IMR-90 (cell line): ENCODE results near the gene ATRN. TPM values are rescaled to one million over a fixed set of nuclear protein-coding genes. Genes with fewer than 3 reads are reported as not detected.

Source experiments
- ATAC-seq: fragments of 200-7000 bp; cut with Tn5 transposase; 2 replicates; pipeline ENCODE4 v1.9.1; 2020; ENCODE audit warnings: low read depth, mild to moderate bottlenecking, moderate library complexity
- BruUV-seq: library from RNA; stranded (reverse); fragments of 400-500 nt; replicated peaks from 2 replicates; lab custom pipeline; 2021; lab: Mats Ljungman, UMichigan
- CTCF ChIA-PET: fragments of 300-600 bp; formaldehyde crosslinking; extraction: SDS; loops from one replicate; lab custom pipeline; 2021; ENCODE audit warnings: antibody characterized with exemption; lab: Yijun Ruan, JAX
- POLR2A ChIA-PET: fragments of 300-600 bp; sonication (Branson Sonifier 250); formaldehyde crosslinking; loops from one replicate; lab custom pipeline; 2022; ENCODE audit warnings: antibody characterized with exemption; ENCODE audit not compliant: unreplicated experiment; lab: Charles Lee
- DNase-seq: peaks from one replicate; pipeline ENCODE4 v3.0.0; 2013
- H2AFZ ChIP-seq: replicated peaks from 2 replicates; pipeline ENCODE3; 2013; ENCODE audit warnings: low read length, mild to moderate bottlenecking; ENCODE audit not compliant: poor library complexity
- H2AK5ac ChIP-seq: 2 replicates; pipeline ENCODE4 v1.6.1; 2013; ENCODE audit warnings: low read depth, low read length, inconsistent platforms
- H2AK9ac ChIP-seq: replicated peaks from 2 replicates; pipeline ENCODE3; 2013; ENCODE audit warnings: mild to moderate bottlenecking, low read depth, low read length, moderate library complexity; ENCODE audit not compliant: poor library complexity
- H2BK120ac ChIP-seq: 2 replicates; pipeline ENCODE4 v1.6.1; 2013; ENCODE audit warnings: low read depth, low read length, inconsistent platforms
- H2BK15ac ChIP-seq: 3 replicates; pipeline ENCODE4 v1.6.1; 2013; ENCODE audit warnings: low read depth, low read length, inconsistent platforms
- H2BK20ac ChIP-seq: 2 replicates; pipeline ENCODE4 v1.6.1; 2013; ENCODE audit warnings: low read depth, mild to moderate bottlenecking, inconsistent platforms, low read length, moderate library complexity
- H2BK5ac ChIP-seq: 2 replicates; pipeline ENCODE4 v1.6.1; 2013; ENCODE audit warnings: mild to moderate bottlenecking, low read depth, low read length, inconsistent platforms; ENCODE audit not compliant: poor library complexity, severe bottlenecking
- H3K14ac ChIP-seq: replicated peaks from 2 replicates; pipeline ENCODE4 v1.6.1; 2013; ENCODE audit warnings: low read depth, low read length, inconsistent platforms
- H3K18ac ChIP-seq: 2 replicates; pipeline ENCODE4 v1.6.1; 2013; ENCODE audit warnings: low read depth, low read length, control low read depth
- H3K23ac ChIP-seq: 2 replicates; pipeline ENCODE4 v1.6.1; 2013; ENCODE audit warnings: low read depth, low read length, inconsistent platforms
- H3K27ac ChIP-seq: 2 replicates; pipeline ENCODE4 v1.5.1; 2013; ENCODE audit warnings: mild to moderate bottlenecking, control low read depth, low read length; ENCODE audit not compliant: insufficient read depth
- H3K27me3 ChIP-seq: 2 replicates; pipeline ENCODE4 v1.6.1; 2013; ENCODE audit warnings: low read length; ENCODE audit not compliant: control insufficient read depth, insufficient read depth
- H3K36me3 ChIP-seq: 2 replicates; pipeline ENCODE4 v1.6.1; 2013; ENCODE audit warnings: low read length, mixed read lengths; ENCODE audit not compliant: control insufficient read depth, insufficient read depth
- H3K4ac ChIP-seq: 2 replicates; pipeline ENCODE4 v1.6.1; 2013; ENCODE audit warnings: low read depth, low read length, inconsistent platforms
- H3K4me1 ChIP-seq: 2 replicates; pipeline ENCODE4 v1.6.1; 2013; ENCODE audit warnings: low read length, mixed read lengths; ENCODE audit not compliant: control insufficient read depth, insufficient read depth
- H3K4me2 ChIP-seq: 2 replicates; pipeline ENCODE4 v1.6.1; 2013; ENCODE audit warnings: low read depth, mild to moderate bottlenecking, control low read depth, low read length, moderate library complexity
- H3K4me3 ChIP-seq: 2 replicates; pipeline ENCODE4 v1.5.1; 2013; ENCODE audit warnings: low read depth, mild to moderate bottlenecking, control low read depth, low read length, moderate library complexity; ENCODE audit not compliant: insufficient read depth
- H3K56ac ChIP-seq: 2 replicates; pipeline ENCODE4 v1.6.1; 2013; ENCODE audit warnings: low read length, inconsistent platforms; ENCODE audit not compliant: insufficient read depth; ENCODE audit errors: extremely low read depth
- H3K79me1 ChIP-seq, 2 experiments: 2 replicates each; pipeline ENCODE4 v1.6.1; 2013; ENCODE audit warnings: low read length in 2 of 2, inconsistent platforms in 1 of 2, low read depth in 1 of 2
- H3K9ac ChIP-seq: 2 replicates; pipeline ENCODE4 v1.6.1; 2013; ENCODE audit warnings: low read depth, low read length, control low read depth
- H3K9me1 ChIP-seq: 2 replicates; pipeline ENCODE4 v1.6.1; 2013; ENCODE audit warnings: low read length, inconsistent platforms; ENCODE audit not compliant: insufficient read depth
- H3K9me3 ChIP-seq: 2 replicates; pipeline ENCODE4 v1.6.1; 2013; ENCODE audit warnings: low read length; ENCODE audit not compliant: control insufficient read depth, insufficient read depth
- H4K20me1 ChIP-seq: 2 replicates; pipeline ENCODE4 v1.6.1; 2013; ENCODE audit warnings: low read length, inconsistent platforms; ENCODE audit not compliant: insufficient read depth
- H4K5ac ChIP-seq: 2 replicates; pipeline ENCODE4 v1.6.1; 2013; ENCODE audit warnings: mild to moderate bottlenecking, low read depth, low read length, control low read depth
- H4K8ac ChIP-seq, 2 experiments: 2 replicates each; pipeline ENCODE4 v1.6.1; 2013; ENCODE audit warnings: low read depth in 2 of 2, low read length in 2 of 2, control low read depth in 1 of 2, inconsistent platforms in 1 of 2
- H4K91ac ChIP-seq: 2 replicates; pipeline ENCODE4 v1.6.1; 2013; ENCODE audit warnings: low read depth, low read length, inconsistent platforms; ENCODE audit not compliant: insufficient read depth
- BHLHE40 ChIP-seq: fragments of 150-350 bp; IDR thresholded peaks from 2 replicates; pipeline ENCODE4 v1.6.1; 2016; ENCODE audit warnings: mild to moderate bottlenecking, low read depth, low read length
- CEBPB ChIP-seq: IDR thresholded peaks from 2 replicates; pipeline ENCODE4 v1.6.1; 2012; ENCODE audit warnings: low read depth, low read length, improper control_type of control experiment
- CHD1 ChIP-seq: IDR thresholded peaks from 2 replicates; pipeline ENCODE4 v1.6.1; 2012; ENCODE audit warnings: low read depth, low read length, improper control_type of control experiment
- CTCF ChIP-seq: conservative IDR thresholded peaks from 2 replicates; pipeline ENCODE4 v1.5.1; 2012; ENCODE audit warnings: mild to moderate bottlenecking, low read depth, low read length, improper control_type of control experiment
- ELK1 ChIP-seq: fragments of 150-350 bp; IDR thresholded peaks from 2 replicates; pipeline ENCODE4 v1.6.1; 2016; ENCODE audit warnings: low read depth, mild to moderate bottlenecking, low read length, moderate library complexity, borderline replicate concordance
- FOS ChIP-seq: fragments of 150-350 bp; IDR thresholded peaks from 2 replicates; pipeline ENCODE4 v1.6.1; 2016; ENCODE audit warnings: low read depth, low read length
- MAFK ChIP-seq: IDR thresholded peaks from 2 replicates; pipeline ENCODE4 v1.6.1; 2012; ENCODE audit warnings: low read depth, low read length, improper control_type of control experiment
- MAZ ChIP-seq: IDR thresholded peaks from 2 replicates; pipeline ENCODE4 v1.6.1; 2012; ENCODE audit warnings: low read depth, mild to moderate bottlenecking, low read length, improper control_type of control experiment, moderate library complexity, borderline replicate concordance
- MXI1 ChIP-seq: IDR thresholded peaks from 2 replicates; pipeline ENCODE4 v1.6.1; 2012; ENCODE audit warnings: low read depth, mild to moderate bottlenecking, low read length, moderate library complexity, borderline replicate concordance
- NFE2L2 ChIP-seq: fragments of 150-350 bp; IDR thresholded peaks from 2 replicates; pipeline ENCODE4 v1.6.1; 2016; ENCODE audit warnings: low read depth, mild to moderate bottlenecking, low read length
- POLR2A ChIP-seq: IDR thresholded peaks from 2 replicates; pipeline ENCODE4 v1.6.1; 2012; ENCODE audit warnings: mild to moderate bottlenecking, low read depth, low read length
- RAD21 ChIP-seq: IDR thresholded peaks from 2 replicates; pipeline ENCODE4 v1.6.1; 2012; ENCODE audit warnings: low read length, improper control_type of control experiment
- RCOR1 ChIP-seq: IDR thresholded peaks from 2 replicates; pipeline ENCODE4 v1.6.1; 2012; ENCODE audit warnings: mild to moderate bottlenecking, low read length, improper control_type of control experiment; ENCODE audit not compliant: insufficient replicate concordance
- RFX5 ChIP-seq: IDR thresholded peaks from 2 replicates; pipeline ENCODE4 v1.8.0; 2012; ENCODE audit warnings: low read depth, mild to moderate bottlenecking, low read length, moderate library complexity
- SMC3 ChIP-seq: fragments of 150-350 bp; IDR thresholded peaks from 2 replicates; pipeline ENCODE4 v1.6.1; 2016; ENCODE audit warnings: low read depth, mild to moderate bottlenecking, antibody characterized with exemption, low read length, moderate library complexity
- USF2 ChIP-seq: fragments of 150-350 bp; IDR thresholded peaks from 2 replicates; pipeline ENCODE4 v1.6.1; 2017; ENCODE audit warnings: mild to moderate bottlenecking, antibody characterized with exemption, low read length, low read depth
- WGBS, 2 experiments: methylation state at CpG; one replicate each; pipeline versions ENCODE4 v1.1.5 to v1.1.7; 2013; ENCODE audit warnings: missing lambda C conversion rate in 2 of 2; ENCODE audit not compliant: insufficient read length in 1 of 2; ENCODE audit errors: extremely low coverage in 2 of 2; 5-methylcytosine and 5-hydroxymethylcytosine counted together
- dilution Hi-C: fragments of 300-500 bp; cut with HindIII; formaldehyde crosslinking; loops from one replicate; pipeline ENCODE4 v1.14.3; 2018; ENCODE audit warnings: low sequenced_read_pairs; ENCODE audit not compliant: unreplicated experiment
- in situ Hi-C: fragments of 300-500 bp; cut with MboI; formaldehyde crosslinking; loops from 3 replicates; pipeline ENCODE4 v1.14.3; 2019; ENCODE audit warnings: low sequenced_read_pairs, inconsistent platforms, mixed read lengths
- intact Hi-C: fragments of 100-400 bp; cut with micrococcal nuclease; formaldehyde crosslinking; loops from 2 replicates; pipeline ENCODE4 v1.10.0; 2022
- polyA plus RNA-seq, 3 experiments: library from polyadenylated mRNA; depleted of rRNA; stranded (reverse); fragments of >200 nt; gene quantifications; 2 replicates each; pipeline ENCODE4 v1.2.3, GENCODE V29; 2012; ENCODE audit warnings: low replicate concordance in 1 of 3
- total RNA-seq: library from RNA; depleted of rRNA; stranded (reverse); fragments of >200 nt; gene quantifications from 2 replicates; pipeline ENCODE4 v1.2.3, GENCODE V29; 2012

Gene ATRN
- total and polyA plus RNA-seq, 2 of the 4 experiments (the other 2 are of a cell fraction): 32.3 to 46.2 TPM

DNA sequence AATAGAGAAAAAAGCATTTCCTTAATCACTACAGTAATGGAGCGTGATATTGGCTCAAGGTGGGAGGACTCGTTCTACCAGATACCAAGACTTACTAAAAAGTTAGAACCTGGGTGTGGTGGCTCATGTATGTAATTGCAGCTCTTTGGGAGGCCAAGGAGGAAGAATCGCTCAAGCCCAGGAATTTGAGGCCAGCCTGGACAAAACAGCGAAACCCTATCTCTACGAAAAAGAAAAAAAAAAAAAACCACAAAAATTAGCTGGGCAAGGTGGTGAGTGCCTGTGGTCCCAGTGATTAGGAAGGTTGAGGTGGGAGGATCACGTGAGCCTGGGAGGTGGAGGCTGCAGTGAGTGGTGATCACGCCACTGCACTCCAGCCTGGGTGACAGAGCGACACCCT lies 24.0 kb upstream of the ATRN start:
- no peaks in the 10 kb centered on the region for H3K4me1 ChIP-seq
- H3K14ac ChIP-seq: no peak overlapping the region
- no peak for DNase-seq
- no peak overlapping the region for H2AFZ ChIP-seq
- no peak overlapping the region for H4K5ac ChIP-seq
- dilution Hi-C loops: no loop called here
- H3K9ac ChIP-seq: no peak overlapping the region
- no peaks in the 10 kb centered on the region for H3K9me1 ChIP-seq
- TF ChIP-seq CHD1 (no peak), POLR2A (no peak), MAFK (no peak), NFE2L2 (no peak), RAD21 (no peak), RFX5 (no peak), SMC3 (no peak), RCOR1 (no peak), USF2 (no peak), BHLHE40 (no peak), ELK1 (no peak), FOS (no peak), CTCF (no peak), MXI1 (no peak), MAZ (no peak), CEBPB (no peak)
- no peak overlapping the region for H3K23ac ChIP-seq
- no peak overlapping the region for H4K91ac ChIP-seq
- no peak overlapping the region for H2AK9ac ChIP-seq
- no peak for ATAC-seq
- H2AK5ac ChIP-seq: no peak overlapping the region
- in situ Hi-C loops: no loop called here
- POLR2A ChIA-PET: no interaction called here
- H4K20me1 ChIP-seq: no peaks in the 10 kb centered on the region
- H3K4me2 ChIP-seq: no peak overlapping the region
- peaks cover 31% of the 10 kb centered on the region for H3K27me3 ChIP-seq
- H3K27ac ChIP-seq: no peak overlapping the region
- H3K79me1 ChIP-seq: no peaks in the 10 kb centered on the region
- no peak overlapping the region for H3K56ac ChIP-seq
- no CpG with 5 or more reads among the region's 8 CpGs for WGBS, 2 experiments
- no peak overlapping the region for H3K18ac ChIP-seq
- no peaks in the 10 kb centered on the region for H3K36me3 ChIP-seq
- intact Hi-C loops: no loop called here
- H2BK120ac ChIP-seq: no peak overlapping the region
- H2BK15ac ChIP-seq: no peak overlapping the region
- H3K4ac ChIP-seq: no peak overlapping the region
- H2BK20ac ChIP-seq: no peak overlapping the region
- CTCF ChIA-PET: no interaction called here
- H2BK5ac ChIP-seq: no peak overlapping the region
- no TSS peak for BruUV-seq
- H4K8ac ChIP-seq: no peak overlapping the region
- H3K9me3 ChIP-seq: no peaks in the 10 kb centered on the region
- H3K4me3 ChIP-seq: no peak overlapping the region
